ENCODE data around the gene DPEP1.
A peak's percentile ranks its signal among the peaks of the same experiment; 100 is the strongest.
"Not testable (repeated sequence)": the region's sequence is repeated elsewhere in the genome, so short reads cannot be mapped to it uniquely, and the experiment has no call there.

DPEP1 gene

GRCh38 chr16:89637379-89637778, 23.9 kb downstream of the DPEP1 start:
- no peak for DNase-seq

GRCh38 chr16:89638455-89638854, 25.0 kb downstream of the DPEP1 start:
- no peak for DNase-seq
- in situ Hi-C loops (cut with MboI; ENCODE audit: low pct_unique_long_range_greater_than_20kb, low sequenced_read_pairs), result no loop called here

More at GRCh38 chr16:89637379-89637778, 23.9 kb downstream of the DPEP1 start:
- in situ Hi-C loops (cut with MboI; ENCODE audit: low pct_unique_long_range_greater_than_20kb, low sequenced_read_pairs), result no loop called here

GRCh38 chr16:89639385-89639784, 25.9 kb downstream of the DPEP1 start:
- DNase-seq, result no peak
- in situ Hi-C loops (cut with MboI; ENCODE audit: low pct_unique_long_range_greater_than_20kb, low sequenced_read_pairs), result no loop called here

- in situ Hi-C loops (cut with MboI; ENCODE audit: low pct_unique_long_range_greater_than_20kb, low sequenced_read_pairs), result no loop called here
- DNase-seq, result no peak
Observed at GRCh38 chr16:89641458-89642119, 28.1 kb downstream of the DPEP1 start.

- DNase-seq, result no peak
- in situ Hi-C loops (cut with MboI; ENCODE audit: low pct_unique_long_range_greater_than_20kb, low sequenced_read_pairs), result no loop called here
Observed at GRCh38 chr16:89642574-89642973, 29.1 kb downstream of the DPEP1 start.

GRCh38 chr16:89643769-89644300, 30.4 kb downstream of the DPEP1 start:
- in situ Hi-C loops (cut with MboI; ENCODE audit: low pct_unique_long_range_greater_than_20kb, low sequenced_read_pairs), result no loop called here
- no peak for DNase-seq

GRCh38 chr16:89645122-89645521, 31.7 kb downstream of the DPEP1 start:
- in situ Hi-C loops (cut with MboI; ENCODE audit: low pct_unique_long_range_greater_than_20kb, low sequenced_read_pairs), result no loop called here
- DNase-seq, result no peak

GRCh38 chr16:89646270-89646669, 32.8 kb downstream of the DPEP1 start:
- in situ Hi-C loops (cut with MboI; ENCODE audit: low pct_unique_long_range_greater_than_20kb, low sequenced_read_pairs), result no loop called here
- DNase-seq, result no peak

GRCh38 chr16:89646906-89647305, 33.5 kb downstream of the DPEP1 start:
- DNase-seq, result no peak
- in situ Hi-C loops (cut with MboI; ENCODE audit: low pct_unique_long_range_greater_than_20kb, low sequenced_read_pairs), result no loop called here

- in situ Hi-C loops (cut with MboI; ENCODE audit: low pct_unique_long_range_greater_than_20kb, low sequenced_read_pairs), result no loop called here
- no peak for DNase-seq
Observed at GRCh38 chr16:89651584-89651983, 38.1 kb downstream of the DPEP1 start.

GRCh38 chr16:89653656-89654295, 40.3 kb downstream of the DPEP1 start:
- in situ Hi-C loops (cut with MboI; ENCODE audit: low pct_unique_long_range_greater_than_20kb, low sequenced_read_pairs), result no loop called here
- DNase-seq, result no peak

GRCh38 chr16:89655062-89655643, 41.7 kb downstream of the DPEP1 start:
- in situ Hi-C loops (cut with MboI; ENCODE audit: low pct_unique_long_range_greater_than_20kb, low sequenced_read_pairs), result no loop called here
- no peak for DNase-seq

- no peak for DNase-seq
- in situ Hi-C loops (cut with MboI; ENCODE audit: low pct_unique_long_range_greater_than_20kb, low sequenced_read_pairs), result no loop called here
Observed at GRCh38 chr16:89656435-89657121, 43.1 kb downstream of the DPEP1 start.

GRCh38 chr16:89657442-89658220, 44.2 kb downstream of the DPEP1 start, which contains the start of the genes CHMP1A and SPATA33:
Gene CHMP1A (minus strand): TSS chr16:89657708. CDS start chr16:89657588, 120 bp downstream.
Gene SPATA33 (plus strand): TSS chr16:89657836. CDS start chr16:89657912, 76 bp downstream.
- peak; percentile 91 for DNase-seq
- in situ Hi-C loops (cut with MboI; ENCODE audit: low pct_unique_long_range_greater_than_20kb, low sequenced_read_pairs), result no loop called here

- no peak for DNase-seq
- in situ Hi-C loops (cut with MboI; ENCODE audit: low pct_unique_long_range_greater_than_20kb, low sequenced_read_pairs), result no loop called here
Observed at GRCh38 chr16:89658221-89658879, 44.9 kb downstream of the DPEP1 start.

GRCh38 chr16:89660146-89660545, 46.7 kb downstream of the DPEP1 start:
- DNase-seq, result no peak
- in situ Hi-C loops (cut with MboI; ENCODE audit: low pct_unique_long_range_greater_than_20kb, low sequenced_read_pairs), result no loop called here

- DNase-seq, result no peak
- in situ Hi-C loops (cut with MboI; ENCODE audit: low pct_unique_long_range_greater_than_20kb, low sequenced_read_pairs), result no loop called here
Observed at GRCh38 chr16:89661215-89661614, 47.8 kb downstream of the DPEP1 start.

GRCh38 chr16:89664238-89664637, 50.8 kb downstream of the DPEP1 start:
- DNase-seq; in situ Hi-C loops (cut with MboI; ENCODE audit: low pct_unique_long_range_greater_than_20kb, low sequenced_read_pairs): not testable (repeated sequence)

All from KBM-7 (cell line).